HG02970 (cell line): ENCODE results near the gene ANKRD34A.
A peak's percentile ranks its signal among the peaks of the same experiment; 100 is the strongest.

Experiments
- ATAC-seq: cut with Tn5 transposase; IDR thresholded peaks from one replicate; pipeline ENCODE4 v1.9.1; 2021; ENCODE audit warnings: mild to moderate bottlenecking, moderate library complexity, moderate number of reproducible peaks; ENCODE audit not compliant: unreplicated experiment, low FRiP score

Gene ANKRD34A

GRCh38 chr1:145964328-145965118 is at the start of gene ANKRD34A, which contains the start of gene POLR3GL:
Gene ANKRD34A, minus strand, starts transcription at chr1:145964575. Its CDS starts 2,816 bp downstream, at chr1:145961759.
Gene POLR3GL, plus strand, starts transcription at chr1:145964690. Its CDS starts 10,176 bp downstream, at chr1:145974866.
- peak; percentile 81 for ATAC-seq

DNA sequence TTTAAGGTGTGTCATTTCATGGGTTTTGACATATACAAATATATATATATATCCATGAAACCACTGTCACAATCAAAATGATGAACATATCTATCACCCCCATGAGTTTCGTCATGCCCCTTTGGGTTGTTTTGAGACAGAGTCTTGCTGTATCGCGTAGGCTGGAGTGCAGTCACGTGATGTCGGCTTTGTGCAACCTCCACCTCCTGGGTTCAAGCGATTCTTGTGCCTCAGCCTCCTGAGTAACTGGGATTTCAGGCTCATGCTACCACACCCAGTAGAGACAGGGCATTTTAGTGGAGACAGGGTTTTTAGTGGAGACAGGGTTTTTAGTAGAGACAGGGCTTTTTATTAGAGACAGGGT is 49.2 kb upstream of the ANKRD34A start:
- ATAC-seq: no peak

DNA sequence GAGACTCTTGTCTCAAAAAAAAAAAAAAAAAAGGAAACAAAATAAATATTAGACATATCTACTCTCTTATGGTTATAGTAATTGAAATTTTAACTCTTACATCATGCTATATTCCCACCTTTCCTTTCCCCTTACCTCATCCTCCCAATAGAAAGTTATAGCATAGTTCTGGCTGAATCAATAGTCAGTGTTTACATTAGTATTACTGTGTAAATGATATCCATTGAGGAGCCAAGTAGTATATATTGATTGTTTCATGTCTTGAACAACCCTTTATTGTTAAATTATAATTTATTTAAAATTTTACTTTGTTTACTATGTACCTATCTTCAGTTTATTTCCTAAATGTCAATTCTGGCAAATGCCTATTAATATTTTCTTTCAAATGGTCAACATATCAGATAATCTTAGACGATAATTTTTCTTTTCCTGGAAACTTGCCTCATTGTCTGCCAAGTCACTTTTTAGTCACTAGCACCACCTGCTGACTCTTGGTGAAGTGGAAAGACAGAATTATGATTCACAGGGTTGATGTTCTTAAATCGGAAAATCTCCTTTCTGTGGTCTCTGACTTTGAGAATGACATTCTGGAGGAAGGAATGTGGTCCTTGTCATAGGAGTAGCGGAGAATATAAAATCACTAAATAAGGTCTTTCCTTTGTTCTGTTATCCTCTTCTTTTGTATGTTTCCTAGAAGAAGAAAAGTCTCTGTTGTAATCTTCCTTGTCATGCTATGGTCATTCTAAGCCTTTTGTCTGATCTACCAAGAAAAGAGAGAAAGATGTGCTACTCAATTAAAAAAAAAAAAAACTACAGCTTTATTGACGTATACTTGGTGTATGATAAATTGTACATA is 48.6 kb upstream of the ANKRD34A start:
- no peak for ATAC-seq

DNA sequence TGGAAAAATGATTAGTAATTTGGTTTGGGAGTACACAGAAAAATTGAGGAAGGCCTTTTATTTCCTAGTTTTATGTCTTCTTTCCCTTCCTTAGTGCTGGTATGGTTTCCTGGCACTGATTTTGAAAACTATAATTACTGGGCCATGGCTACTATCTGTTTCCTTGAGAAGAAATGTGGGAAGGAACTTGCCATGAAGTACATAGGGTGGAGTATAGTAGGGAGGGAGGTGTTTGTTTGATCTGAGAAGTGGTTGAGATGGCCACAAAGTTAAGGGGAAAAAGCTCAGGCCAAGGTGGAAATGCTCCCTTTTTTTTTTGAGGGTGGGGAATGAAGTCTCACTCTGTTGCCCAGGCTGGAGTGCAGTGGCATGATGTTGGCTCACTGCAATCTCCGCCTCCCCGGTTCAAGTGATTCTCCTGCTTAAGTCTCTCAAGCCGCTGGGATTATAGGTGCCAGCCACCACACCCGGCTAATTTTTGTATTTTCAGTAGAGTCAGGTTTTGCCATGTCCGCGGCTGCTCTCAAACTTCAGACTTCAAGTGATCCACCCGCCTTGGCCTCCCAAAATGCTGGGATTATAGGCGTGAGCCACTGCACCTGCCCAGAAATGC is 45.9 kb upstream of the ANKRD34A start:
- no peak for ATAC-seq

- no peak for ATAC-seq
Observed at GRCh38 chr1:146007489-146008133, 43.2 kb upstream of the ANKRD34A start.

DNA sequence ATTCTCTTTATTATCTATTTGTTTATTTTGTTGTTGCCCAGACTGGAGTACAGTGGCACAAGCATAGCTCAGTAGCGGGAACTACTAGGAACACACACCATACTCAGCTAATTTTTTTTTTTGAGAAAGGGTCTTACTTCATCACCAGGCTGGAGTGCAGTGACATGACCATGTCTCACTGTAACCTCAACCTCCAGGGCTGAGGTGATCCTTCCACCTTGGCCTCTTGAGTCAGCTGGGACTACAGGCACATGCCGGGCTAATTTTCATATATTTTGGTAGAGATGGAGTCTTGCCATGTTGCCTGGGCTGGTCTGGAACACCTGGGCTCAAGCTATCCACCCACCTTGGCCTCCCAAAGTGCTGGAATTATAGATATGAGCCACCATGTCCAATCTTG is 37.3 kb upstream of the ANKRD34A start:
- ATAC-seq: no peak

- no peak for ATAC-seq
Observed at GRCh38 chr1:145999321-146000024, 35.1 kb upstream of the ANKRD34A start.

DNA sequence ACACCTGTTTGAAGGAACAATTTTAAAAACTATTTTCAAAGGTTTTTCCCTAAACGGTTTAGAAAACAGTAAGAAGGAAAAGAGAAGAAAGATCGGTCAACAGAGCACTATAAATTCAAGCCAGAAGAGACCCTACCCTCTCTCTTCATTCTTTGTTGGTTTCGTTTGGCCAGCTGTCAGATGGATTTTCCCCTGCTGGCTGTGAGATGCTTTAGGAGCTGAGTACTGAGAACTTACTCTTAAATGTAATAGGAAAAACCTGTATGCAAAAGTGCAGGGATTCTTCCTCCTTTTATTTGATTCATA is 33.3 kb upstream of the ANKRD34A start:
- ATAC-seq: no peak

GRCh38 chr1:145997016-145997717 is 32.8 kb upstream of the ANKRD34A start:
- no peak for ATAC-seq

- ATAC-seq: peak; percentile 85
Observed at GRCh38 chr1:145996433-145997015, 32.1 kb upstream of the ANKRD34A start, which contains the start of gene TXNIP. Gene TXNIP, minus strand, starts transcription at chr1:145996579. Its CDS starts 313 bp downstream, at chr1:145996266.

GRCh38 chr1:145995964-145996432 is 31.6 kb upstream of the ANKRD34A start:
- no peak for ATAC-seq

DNA sequence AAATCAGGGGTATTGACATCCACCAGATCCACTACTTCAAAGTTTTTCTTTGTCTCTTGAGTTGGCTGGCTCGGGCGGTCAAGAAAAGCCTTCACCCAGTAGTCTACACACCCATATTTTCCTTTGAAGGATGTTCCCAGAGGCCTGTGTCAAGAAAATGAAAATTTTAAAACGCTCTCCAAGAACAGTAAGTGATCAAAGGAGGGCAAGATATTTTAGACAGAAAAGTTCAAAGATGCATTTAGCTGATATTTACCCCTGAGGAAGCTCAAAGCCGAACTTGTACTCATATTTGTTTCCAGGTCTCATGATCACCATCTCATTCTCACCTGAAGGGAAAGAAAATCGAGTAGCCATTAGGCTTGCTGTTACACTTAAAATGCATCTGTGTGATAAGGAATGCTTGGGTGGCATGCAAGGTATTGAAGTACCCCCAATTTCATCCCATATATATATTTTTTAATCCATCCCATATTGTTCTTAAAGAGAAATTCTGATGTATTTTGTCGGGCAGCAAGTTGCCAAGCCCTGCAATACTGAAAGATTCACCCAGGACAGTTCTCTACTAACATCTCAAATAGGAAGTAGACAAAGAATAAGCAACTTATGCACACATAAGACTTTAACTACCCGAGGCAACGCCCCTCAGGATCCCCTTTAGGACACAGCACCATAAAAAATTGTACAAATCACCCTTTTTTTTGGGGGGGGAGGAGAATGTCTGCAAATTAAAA is 30.9 kb upstream of the ANKRD34A start:
- ATAC-seq: no peak

- ATAC-seq: no peak
Observed at GRCh38 chr1:145994391-145995120, 30.2 kb upstream of the ANKRD34A start.

DNA sequence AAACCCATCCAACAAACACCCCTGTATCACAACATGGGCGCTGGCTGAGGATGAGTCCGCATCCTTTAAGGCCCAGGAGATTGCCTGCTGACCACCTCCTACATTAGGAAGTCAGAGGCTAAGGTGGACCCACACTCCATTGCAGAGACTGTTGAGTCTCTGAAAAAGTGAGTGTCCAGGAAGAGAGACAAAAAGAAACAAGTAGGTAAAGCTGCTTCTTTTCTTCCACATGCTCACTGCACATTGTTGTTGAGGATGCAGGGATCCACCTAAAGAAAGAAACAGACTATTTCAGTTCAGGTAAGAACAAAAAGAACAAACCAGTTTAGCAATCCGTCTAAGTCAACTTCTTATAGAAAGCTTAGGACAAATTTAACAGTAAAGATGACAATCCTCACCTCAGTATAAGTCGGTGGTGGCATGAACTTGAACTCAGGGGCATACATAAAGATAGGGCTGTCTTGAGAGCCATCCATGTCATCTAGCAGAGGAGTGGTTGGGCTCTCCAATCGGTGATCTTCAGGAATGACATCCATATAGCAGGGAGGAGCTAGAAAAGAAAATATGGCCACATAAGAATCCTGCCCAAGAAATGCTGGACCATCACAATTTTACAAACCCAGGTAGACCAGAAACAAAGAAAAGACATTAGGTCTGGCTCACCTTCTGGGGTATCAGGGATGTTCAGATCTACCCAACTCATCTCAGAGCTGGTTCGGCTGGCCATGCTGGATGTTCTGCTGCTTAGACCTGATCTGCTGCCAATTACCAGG is 29.4 kb upstream of the ANKRD34A start:
- ATAC-seq: no peak

- ATAC-seq: no peak
Observed at GRCh38 chr1:145992958-145993617, 28.7 kb upstream of the ANKRD34A start.

DNA sequence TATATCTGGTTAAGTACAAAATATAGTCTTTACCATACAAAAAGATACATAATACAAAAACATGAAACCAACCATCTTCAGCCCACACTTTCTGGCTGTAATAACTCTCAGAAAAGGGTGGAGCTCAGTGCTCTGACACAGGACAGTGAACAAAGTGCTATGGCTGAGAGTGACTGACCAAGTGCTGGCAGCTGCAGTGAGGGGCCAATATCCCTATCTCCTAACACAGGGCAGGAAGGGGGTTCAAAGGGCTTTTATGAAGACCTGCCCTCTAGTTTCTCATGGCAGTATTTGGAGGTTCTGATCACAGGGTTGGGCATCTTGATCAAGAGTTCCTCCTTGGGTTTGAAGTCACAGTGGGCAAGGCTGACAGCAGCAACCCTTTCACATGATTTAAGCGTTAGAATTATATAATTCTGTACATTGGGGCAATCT is 28.1 kb upstream of the ANKRD34A start:
- ATAC-seq: no peak
